HFFc6 (cell line): ENCODE measurements around the gene CCDC134. TPM values are rescaled to one million over a fixed set of nuclear protein-coding genes. Genes with fewer than 3 reads are reported as not detected.

Source experiments
- DNase-seq: peaks from one replicate; pipeline ENCODE4 v3.0.0-alpha.2; 2018
- H3K27ac Mint-ChIP-seq: 2 replicates; pipeline ENCODE4 v1.8.0; 2020; ENCODE audit warnings: mild to moderate bottlenecking, mixed read lengths
- H3K27me3 Mint-ChIP-seq: 2 replicates; pipeline ENCODE4 v1.8.0; 2021; ENCODE audit warnings: mild to moderate bottlenecking, moderate library complexity, mixed read lengths; ENCODE audit not compliant: insufficient read depth
- H3K36me3 Mint-ChIP-seq: 2 replicates; pipeline ENCODE4 v1.8.0; 2021; ENCODE audit warnings: low read depth, mixed read lengths
- H3K4me1 Mint-ChIP-seq: 2 replicates; pipeline ENCODE4 v1.8.0; 2020; ENCODE audit warnings: low read depth, mixed read lengths
- H3K4me3 Mint-ChIP-seq: 2 replicates; pipeline ENCODE4 v1.8.0; 2020; ENCODE audit warnings: mild to moderate bottlenecking, moderate library complexity, mixed read lengths
- H3K9me3 Mint-ChIP-seq: 2 replicates; pipeline ENCODE4 v1.8.0; 2020; ENCODE audit warnings: mild to moderate bottlenecking, mixed read lengths
- long read RNA-seq: library from polyadenylated mRNA; unstranded; transcript quantifications from one replicate; pipeline ENCODE4 v2.0.0, GENCODE V29; 2019
- total RNA-seq, 6 experiments: library from RNA; stranded (reverse); fragmentation: NEBNext Ultra II Directional; extraction: Animal tissue kit (Norgen Biotek cat#: 25700); gene quantifications; 2 replicates in 1 of 6; 3 replicates in 5 of 6; pipeline ENCODE4 v1.2.3, GENCODE V29; 2021
- TF ChIP-seq, protein P1 (sequence below): fragments of 200-600 bp; sonication (generic); IDR thresholded peaks from 2 replicates; pipeline ENCODE4 v1.5.0; 2021; ENCODE audit warnings: antibody characterized with exemption, mild to moderate bottlenecking

Gene CCDC134
- 10 to 100 TPM in 2 of 6 experiments, 1 to 10 TPM in 4; 8.9 to 10.4 (median 9.1) TPM for total RNA-seq
- long read RNA-seq, transcript CCDC134-201 (7 exons, 1,270 nt): major isoform, 8 of 10 reads
- long read RNA-seq, partial matches to known transcripts: 0 of 10 reads
- long read RNA-seq, other reads (novel, unspliced or antisense): 2 of 10 reads

GRCh38 chr22:41800348-41801146, at the start of gene CCDC134:
TSS of gene CCDC134 (plus strand) at chr22:41800679. CDS start at chr22:41808891, 8,212 bp downstream.
- Mint-ChIP-seq H3K4me3 (peak within 1 kb of the TSS; percentile 90), H3K27ac (peak within 1 kb of the TSS; percentile 91), H3K27me3 (no peaks in the 10 kb centered on the region), H3K4me1 (peaks cover 27% of the 10 kb centered on the region), H3K36me3 (no peaks in the 10 kb centered on the region), H3K9me3 (no peaks in the 10 kb centered on the region)
- DNase-seq: peak; percentile 72
- TF ChIP-seq, protein P1, sequence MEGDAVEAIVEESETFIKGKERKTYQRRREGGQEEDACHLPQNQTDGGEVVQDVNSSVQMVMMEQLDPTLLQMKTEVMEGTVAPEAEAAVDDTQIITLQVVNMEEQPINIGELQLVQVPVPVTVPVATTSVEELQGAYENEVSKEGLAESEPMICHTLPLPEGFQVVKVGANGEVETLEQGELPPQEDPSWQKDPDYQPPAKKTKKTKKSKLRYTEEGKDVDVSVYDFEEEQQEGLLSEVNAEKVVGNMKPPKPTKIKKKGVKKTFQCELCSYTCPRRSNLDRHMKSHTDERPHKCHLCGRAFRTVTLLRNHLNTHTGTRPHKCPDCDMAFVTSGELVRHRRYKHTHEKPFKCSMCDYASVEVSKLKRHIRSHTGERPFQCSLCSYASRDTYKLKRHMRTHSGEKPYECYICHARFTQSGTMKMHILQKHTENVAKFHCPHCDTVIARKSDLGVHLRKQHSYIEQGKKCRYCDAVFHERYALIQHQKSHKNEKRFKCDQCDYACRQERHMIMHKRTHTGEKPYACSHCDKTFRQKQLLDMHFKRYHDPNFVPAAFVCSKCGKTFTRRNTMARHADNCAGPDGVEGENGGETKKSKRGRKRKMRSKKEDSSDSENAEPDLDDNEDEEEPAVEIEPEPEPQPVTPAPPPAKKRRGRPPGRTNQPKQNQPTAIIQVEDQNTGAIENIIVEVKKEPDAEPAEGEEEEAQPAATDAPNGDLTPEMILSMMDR: no peak

GRCh38 chr22:41752011-41752970, 48.2 kb upstream of the CCDC134 start:
- Mint-ChIP-seq H3K4me3 (no peak overlapping the region), H3K27ac (no peak overlapping the region), H3K36me3 (no peaks in the 10 kb centered on the region), H3K27me3 (peaks cover 33% of the 10 kb centered on the region), H3K9me3 (no peaks in the 10 kb centered on the region), H3K4me1 (no peaks in the 10 kb centered on the region; the same call in 1 of the 2 replicates)
- DNase-seq: no peak
- TF ChIP-seq, protein P1: no peak

DNA sequence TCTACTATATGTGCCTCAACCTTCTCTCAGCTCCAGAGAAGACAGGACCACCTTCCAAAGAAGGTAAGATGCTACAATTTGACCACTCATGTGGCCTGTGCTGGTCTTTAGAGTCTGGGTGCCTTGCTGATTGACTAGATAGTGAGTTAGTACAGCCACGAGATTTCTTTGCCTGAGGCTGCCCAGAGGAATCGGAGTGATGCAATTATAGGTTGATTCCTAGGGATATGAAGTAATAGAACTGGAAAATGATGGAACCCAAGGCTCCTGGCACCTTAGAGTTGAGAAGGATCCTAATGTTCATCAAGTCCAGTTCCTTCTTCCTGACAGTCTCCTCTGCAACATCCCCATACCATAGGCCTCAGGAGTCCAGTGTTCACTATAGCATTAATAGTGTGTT, 46.5 kb upstream of the CCDC134 start:
- TF ChIP-seq, protein P1: no peak
- Mint-ChIP-seq H3K4me3 (no peak overlapping the region), H3K27ac (no peak overlapping the region), H3K4me1 (no peaks in the 10 kb centered on the region; the same call in 1 of the 2 replicates), H3K9me3 (no peaks in the 10 kb centered on the region), H3K27me3 (peaks cover 33% of the 10 kb centered on the region), H3K36me3 (no peaks in the 10 kb centered on the region)
- DNase-seq: no peak

GRCh38 chr22:41757502-41757901, 43.0 kb upstream of the CCDC134 start:
- Mint-ChIP-seq H3K9me3 (no peaks in the 10 kb centered on the region), H3K36me3 (no peaks in the 10 kb centered on the region), H3K27ac (no peak overlapping the region), H3K4me3 (no peak overlapping the region), H3K27me3 (peaks cover 17% of the 10 kb centered on the region), H3K4me1 (no peaks in the 10 kb centered on the region; the same call in 1 of the 2 replicates)
- TF ChIP-seq, protein P1: no peak
- DNase-seq: no peak

GRCh38 chr22:41758231-41758630, 42.2 kb upstream of the CCDC134 start:
- H3K9me3 Mint-ChIP-seq: no peaks in the 10 kb centered on the region
- TF ChIP-seq, protein P1: no peak
- no peak overlapping the region for H3K4me3 Mint-ChIP-seq
- H3K27me3 Mint-ChIP-seq: peaks cover 21% of the 10 kb centered on the region
- H3K27ac Mint-ChIP-seq: no peak overlapping the region
- H3K4me1 Mint-ChIP-seq: no peaks in the 10 kb centered on the region; the same call in 1 of the 2 replicates
- no peak for DNase-seq
- H3K36me3 Mint-ChIP-seq: no peaks in the 10 kb centered on the region
